NCI-H69 (cell line): ENCODE measurements around the gene VTA1.
"Not testable (repeated sequence)": the region's sequence is repeated elsewhere in the genome, so short reads cannot be mapped to it uniquely, and the experiment has no call there.

ENCODE experiments used
- DNase-seq: peaks from one replicate; lab custom pipeline; 2025; lab: John Stamatoyannopoulos, UW

VTA1 gene

DNA sequence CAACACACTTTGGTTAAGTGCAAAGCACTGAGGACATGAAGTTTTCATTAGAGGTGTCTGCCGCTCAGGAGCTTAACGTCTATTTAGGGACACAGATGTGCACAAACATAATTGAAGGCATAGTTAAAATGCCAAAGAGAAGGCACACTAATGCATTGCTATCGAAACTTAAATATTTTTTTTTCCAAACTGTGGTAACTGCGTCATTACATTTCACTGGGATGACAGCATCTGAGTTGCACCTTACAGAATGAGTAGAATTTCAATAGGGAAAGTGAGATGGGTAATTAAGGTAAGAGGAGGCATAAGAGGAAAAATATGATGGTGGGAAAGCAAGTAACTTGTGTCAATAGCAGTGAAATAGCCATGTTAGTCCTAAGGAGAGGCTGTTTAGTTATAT lies 79.7 kb downstream of the VTA1 start:
- DNase-seq: no peak

DNA sequence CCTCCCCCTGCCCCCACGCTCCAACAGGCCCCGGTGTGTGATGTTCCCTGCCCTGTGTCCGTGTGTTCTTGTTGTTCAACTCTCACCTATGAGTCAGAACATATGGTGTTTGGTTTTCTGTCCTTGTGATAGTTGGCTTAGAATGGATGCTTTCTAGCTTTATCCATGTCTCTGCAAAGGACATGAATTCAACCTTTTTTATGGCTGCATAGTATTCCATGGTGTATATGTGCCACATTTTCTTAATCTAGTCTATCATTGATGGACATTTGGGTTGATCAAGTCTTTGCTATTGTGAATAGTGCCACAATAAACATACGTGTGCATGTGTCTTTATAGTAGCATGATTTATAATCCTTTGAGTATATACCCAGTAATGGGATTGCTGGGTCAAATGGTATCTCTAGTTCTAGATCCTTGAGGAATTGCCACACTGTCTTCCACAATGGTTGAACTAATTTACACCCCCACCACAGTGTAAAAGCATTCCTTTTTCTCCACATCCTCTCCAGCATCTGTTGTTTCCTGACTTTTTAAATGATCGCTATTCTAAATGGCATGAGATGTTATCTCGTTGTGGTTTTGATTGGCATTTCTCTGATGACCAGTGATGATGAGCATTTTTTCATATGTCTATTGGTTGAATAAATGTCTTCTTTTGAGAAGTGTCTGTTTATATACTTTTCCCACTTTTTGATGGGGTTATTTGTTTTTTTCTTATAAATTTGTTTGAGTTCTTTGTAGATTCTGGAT lies 82.6 kb downstream of the VTA1 start:
- not testable (repeated sequence) for DNase-seq

DNA sequence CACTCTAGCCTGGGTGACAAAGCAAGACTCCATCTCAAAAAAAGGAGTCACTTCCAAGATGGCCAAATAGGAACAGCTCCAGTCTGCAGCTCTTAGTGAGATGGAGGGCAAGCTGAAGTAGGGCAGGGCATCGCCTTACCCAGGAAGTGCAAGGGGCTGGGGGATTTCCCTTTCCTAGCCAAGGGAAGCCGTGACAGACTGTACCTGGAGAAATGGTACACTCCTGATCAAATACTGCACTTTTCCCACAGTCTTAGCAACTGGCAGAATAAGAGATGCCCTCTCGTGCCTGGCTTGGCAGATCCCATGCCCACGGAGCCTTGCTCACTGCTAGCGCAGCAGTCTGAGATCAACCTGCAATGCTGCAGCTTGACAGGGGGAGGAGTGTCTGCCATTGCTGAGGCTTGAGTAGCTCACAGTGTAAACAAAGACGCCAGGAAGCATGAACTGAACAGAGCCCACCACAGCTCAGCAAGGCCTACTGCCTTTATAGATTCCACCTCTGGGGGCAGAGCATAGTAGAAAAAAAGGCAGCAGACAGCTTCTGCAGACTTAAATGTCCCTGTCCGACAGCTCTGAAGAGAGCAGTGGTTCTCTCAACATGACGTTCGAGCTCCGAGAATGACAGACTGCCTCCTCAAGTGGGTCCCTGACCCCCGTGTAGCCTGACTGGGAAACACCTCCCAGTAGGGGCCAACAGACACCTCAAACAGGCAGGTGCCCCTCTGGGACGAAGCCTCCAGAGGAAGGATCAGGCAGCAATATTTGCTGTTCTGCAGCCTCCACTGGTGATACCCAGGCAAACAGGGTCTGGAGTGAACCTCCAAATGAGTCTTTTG lies 85.4 kb downstream of the VTA1 start:
- DNase-seq: peak; percentile 87

DNA sequence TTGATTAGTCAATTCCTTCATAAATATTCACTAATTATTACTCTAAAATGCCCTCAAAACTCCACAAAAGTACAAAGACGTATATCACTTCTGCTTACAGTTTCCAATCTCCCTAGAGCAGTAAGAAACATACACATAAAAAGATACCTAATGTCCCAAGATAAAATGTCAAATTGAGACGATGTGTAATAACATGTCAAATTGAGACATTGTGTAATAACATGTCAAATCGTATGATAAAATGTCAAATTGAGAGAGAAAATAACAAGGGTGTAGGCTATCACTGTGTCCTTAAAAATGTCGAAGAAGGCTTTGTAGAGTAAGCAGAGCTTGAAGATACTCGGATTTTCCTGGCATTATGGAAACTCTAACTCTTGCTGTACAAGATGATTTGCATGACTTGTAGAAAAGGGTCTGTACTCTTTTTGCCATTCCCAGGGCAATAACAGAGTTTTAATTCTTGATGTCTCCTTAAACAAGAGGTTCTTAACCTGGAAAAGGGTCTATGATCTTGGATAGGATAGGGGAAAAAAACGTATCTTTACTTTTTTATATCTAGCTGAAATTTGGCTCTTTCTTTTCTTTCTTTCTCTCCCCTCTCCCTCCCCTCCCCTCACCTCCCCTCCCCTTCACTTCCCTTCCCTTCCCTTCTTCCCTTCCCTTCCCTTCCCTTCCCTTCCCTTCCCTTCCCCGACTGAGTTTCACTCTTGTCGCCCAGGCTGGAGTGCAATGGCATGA lies 87.1 kb downstream of the VTA1 start:
- no peak for DNase-seq

DNA sequence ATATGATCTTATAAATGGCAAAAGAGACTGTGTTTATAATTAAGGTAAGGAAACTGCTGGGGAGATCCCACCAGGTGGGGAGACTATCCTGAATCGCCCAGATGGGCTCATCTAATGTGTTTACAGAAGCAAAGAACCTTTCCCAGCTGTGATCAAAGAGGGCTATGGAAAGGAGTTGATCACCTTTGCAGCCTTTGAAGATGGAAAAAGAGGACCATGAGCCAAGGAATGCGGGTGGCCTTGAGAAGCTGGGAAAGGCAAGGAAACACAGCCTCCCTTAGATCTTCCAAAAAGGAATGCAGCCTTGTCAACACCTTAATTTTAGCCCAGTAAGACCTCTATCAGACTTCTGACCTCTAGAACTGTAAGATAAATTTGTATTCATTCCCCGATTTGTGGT lies 88.2 kb downstream of the VTA1 start:
- DNase-seq: peak; percentile 79

DNA sequence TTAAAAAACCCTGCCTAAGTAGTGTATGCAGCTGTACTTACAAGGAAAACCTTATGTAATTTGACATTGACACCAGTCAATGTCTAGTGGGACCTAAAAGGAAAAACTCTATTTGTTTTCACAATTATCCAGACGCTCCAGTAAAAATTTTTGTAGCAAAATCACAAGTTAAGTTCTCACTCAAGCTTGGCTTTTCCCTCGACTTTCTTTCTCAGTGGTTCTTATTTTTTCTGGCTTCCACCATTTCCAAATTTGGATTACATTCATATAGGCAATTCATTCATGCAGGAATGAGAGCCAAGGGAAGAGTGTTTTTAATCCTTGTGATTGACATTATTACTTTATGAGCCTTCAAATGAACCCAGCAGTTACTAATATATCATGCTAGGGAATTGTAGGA lies 88.7 kb downstream of the VTA1 start:
- no peak for DNase-seq

DNA sequence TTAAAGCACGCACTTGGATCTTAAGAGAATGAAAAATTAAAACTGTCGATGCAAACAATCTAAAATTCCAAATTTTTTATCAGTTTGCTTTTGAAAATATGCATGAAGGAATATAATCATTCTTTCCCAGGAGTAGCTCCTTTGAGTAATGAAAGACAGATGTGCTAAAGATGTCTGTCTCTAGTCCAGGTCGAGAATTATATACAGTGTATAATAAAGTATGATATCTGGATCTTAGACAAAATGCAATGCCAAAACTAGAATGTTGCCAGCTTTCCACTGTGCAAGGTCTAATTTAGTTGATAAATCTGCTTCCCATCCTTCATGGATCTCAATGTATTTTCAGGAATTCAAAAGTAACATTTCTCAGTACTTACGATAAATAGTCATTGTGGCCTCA lies 89.6 kb downstream of the VTA1 start:
- DNase-seq: no peak

DNA sequence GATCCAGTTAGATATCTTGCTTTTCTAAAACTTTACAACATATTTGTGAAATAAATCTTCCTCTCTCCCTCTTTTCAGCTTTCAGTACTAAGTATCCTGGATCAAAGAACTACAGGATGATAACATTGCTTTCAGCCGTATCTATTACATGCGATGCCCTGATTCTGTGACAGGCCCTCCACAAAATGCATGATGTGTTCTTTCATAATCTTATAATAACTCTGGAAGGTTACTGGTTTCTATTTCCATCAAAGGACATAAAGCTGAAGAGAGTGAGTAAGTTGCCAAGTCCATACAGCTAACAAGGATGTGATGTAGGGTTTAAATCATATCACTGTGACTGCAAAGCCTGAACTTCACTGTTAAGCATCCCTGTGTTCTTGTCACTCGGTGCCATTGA lies 91.8 kb downstream of the VTA1 start:
- DNase-seq: no peak

DNA sequence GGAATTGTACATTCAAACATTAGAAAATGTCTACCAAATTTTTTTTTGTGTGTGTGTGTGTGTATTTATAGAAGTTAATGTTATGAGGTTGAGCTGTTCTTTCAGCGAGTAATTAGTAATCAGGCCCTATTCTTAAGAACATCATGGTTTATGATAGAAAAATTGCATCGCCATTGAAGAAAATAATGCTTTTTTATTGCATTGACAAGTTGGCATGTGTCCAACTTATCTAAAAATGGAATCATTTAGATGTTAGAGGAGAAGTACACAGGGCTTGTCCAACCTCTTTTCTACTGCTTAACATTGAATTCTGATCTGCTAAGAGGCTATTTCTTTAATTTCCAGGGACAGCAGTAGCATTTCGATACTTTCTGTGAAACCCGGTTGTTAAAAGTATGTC lies 93.1 kb downstream of the VTA1 start:
- DNase-seq: peak; percentile 24

DNA sequence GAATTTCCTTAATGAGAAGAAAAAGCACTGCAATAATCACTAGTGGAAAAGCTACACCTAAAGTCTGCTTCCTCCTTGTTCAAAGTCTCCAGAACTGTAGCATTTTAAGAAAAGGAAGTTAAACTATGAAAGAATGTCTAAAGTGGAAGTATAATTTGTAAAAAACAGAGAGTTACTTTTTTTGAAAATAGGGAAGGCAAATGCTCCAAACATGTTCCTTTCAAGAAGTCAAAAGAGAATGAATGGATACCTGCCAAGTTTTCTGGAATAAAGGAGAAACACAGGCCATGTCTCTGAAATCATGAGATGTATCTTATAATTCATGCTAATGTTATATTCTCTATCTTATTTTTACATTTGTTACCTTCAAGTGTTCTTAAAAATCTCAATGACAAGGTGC lies 94.0 kb downstream of the VTA1 start:
- no peak for DNase-seq

DNA sequence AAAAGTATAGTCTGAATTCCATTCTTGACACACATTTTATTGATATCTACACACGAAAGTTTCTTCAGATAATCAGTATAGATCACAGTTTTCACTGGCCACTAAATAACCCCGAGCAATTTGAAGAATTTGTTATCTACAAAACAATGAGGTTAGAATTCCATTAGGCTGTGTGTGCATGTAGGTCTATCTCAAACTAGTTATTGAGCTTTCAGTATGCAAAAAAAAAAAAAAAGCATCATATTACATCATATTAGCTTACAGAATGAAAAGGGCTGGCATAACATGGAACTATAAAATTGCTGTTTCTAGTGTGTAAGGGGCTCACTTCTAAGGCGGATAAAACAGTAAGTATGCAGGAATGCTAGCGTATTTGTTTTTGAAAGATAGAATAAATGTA lies 95.2 kb downstream of the VTA1 start:
- DNase-seq: no peak

DNA sequence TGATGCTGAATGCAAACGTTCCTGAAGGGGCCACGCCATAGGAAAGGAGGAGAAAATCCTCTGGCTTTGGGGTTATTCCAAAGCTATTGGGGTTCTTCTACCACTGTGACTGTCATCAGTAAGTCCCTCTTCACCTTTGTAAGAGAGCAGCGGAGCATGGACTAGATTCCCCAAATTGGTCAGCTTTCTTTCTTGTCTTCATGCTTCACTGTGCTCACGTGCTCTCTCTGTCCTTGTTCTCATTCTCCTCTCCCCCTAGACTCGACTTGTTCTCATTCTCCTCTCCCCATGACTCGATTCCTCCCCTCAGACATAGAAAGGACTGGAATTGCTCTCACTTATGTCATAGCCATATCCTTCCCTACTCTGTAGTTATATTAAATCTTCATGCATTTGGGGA lies 99.9 kb downstream of the VTA1 start:
- no peak for DNase-seq

DNA sequence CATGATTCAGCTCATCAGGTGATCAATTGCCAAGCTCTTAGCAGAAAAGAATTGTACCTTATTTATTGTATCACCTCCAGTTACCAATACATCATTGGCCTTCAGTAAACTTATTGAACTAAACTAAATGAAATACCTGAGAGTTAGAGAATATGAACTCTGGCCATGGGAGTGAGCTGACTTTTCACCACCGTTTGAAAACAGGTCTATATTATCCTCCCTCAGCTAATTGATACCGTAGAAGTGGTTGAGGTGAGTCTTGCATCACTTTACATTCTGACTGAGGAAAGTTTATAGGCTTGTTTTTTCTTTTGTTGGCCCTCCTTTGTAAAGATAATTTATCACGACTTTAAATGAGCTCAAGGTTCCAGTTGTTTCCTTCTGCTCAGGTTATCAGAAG lies 102.2 kb downstream of the VTA1 start:
- DNase-seq: no peak

DNA sequence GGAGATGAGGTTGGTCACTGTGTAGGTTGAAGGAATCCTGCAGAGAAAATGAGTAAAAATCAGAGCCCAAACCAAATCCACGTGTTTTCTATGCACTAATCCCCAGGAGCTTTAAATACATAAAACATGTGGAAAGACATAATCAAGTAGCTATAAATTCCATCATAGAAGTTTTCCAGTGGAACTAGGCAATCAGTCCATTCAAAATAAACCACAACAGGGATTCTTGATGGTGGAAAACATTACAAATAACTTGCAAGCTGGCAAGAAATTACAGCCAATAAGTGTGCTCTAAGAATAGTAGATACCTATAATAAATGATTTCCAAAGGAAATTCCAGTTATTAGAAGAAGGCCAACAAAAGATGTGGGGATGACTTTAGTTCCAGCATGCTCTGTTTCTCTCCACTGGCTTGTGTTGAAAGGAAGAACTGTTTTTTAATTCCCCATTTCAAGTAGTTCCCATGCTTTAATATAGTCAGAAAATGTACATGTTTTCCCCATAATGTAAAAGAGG lies 104.9 kb downstream of the VTA1 start:
- DNase-seq: no peak

DNA sequence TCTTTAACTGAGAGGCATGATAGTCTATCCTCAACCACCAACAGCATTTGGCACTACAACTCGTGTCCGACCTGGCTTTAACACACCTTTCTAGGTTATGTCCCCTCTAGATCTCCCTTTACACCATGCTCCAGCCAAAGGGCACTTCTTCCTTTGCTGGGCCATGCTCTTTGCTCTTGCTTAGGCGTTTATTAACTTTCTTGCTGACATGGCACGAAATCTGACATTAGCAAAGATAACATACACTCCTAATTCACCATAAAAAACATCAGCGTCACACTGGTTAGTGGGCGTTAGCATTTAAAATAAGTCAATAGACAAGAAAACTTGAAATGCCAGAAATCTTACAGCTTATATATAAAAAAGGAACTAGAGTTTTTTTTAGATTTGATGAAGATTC lies 107.5 kb downstream of the VTA1 start:
- no peak for DNase-seq

DNA sequence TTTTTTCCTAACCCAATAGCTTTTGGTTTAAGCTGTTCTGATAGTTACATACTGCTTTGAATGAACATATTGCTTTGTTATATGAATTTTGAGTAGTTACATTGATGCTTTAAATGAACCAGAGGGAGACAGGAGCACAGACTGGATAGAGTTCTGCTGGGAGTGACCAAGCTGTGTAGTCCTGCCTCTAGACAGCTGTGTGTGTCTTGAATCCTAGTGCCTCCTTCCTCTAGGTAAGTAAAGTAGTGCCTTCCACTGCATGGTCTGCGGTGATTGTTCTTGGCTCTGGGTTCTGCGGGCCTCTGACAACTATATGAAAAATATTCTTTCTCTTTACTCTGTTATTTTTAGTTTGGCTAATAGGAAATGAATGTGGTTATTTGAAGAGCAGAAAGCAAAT lies 108.7 kb downstream of the VTA1 start:
- no peak for DNase-seq

DNA sequence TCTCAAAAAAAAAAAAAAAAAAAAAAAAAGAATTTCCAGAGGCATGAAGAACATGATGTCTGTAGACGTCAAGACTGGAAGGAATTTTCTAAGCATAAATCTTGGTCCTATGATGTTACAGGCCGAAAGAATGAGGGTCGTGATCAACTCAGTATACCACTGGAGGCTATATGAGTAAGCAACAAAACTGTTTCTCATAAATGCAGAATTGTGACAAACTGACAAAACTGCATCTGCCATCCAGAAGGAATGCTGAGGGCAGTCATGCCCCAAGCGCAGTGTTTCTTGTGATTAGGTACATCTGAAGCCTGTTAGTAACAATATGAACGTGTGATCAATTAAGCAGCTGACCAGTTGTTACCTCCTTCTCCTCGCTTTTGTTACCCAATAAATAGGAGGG lies 111.2 kb downstream of the VTA1 start:
- DNase-seq: no peak

DNA sequence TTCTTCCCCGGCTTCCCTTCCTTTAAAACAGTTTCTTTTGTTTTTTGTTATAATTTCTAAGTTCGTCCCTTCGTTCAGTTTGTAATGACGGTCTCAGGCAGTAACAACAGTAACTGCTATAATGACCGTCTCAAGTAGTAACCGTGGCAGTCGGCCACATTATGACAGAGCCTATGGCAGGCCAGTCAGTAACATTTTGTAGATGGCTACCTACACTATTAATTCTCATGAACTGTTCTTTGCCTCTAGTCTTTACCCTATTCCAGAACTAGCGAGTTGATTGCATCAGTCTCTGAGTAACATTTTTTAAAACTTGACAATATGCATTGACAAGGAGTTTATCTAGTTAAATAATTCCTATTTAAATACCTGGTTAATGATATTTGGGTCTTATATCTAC lies 111.7 kb downstream of the VTA1 start:
- no peak for DNase-seq

DNA sequence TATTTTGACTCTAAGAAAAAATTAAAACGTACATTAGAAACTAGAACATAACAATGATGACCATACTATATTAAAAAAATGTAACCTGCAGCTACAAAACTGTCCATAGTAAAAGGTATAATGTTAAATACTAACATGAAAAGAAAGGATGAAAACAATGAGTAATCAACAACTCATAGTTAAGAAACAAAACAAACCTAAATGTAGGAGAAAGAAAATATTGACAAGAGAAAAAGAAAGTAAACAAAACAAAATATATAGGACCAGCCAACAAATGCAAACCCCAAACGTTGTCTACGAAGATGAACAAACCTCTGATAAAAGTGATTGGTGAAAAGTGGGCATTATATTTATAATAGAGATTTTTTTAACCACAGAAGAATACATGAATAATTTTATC lies 113.7 kb downstream of the VTA1 start:
- no peak for DNase-seq

DNA sequence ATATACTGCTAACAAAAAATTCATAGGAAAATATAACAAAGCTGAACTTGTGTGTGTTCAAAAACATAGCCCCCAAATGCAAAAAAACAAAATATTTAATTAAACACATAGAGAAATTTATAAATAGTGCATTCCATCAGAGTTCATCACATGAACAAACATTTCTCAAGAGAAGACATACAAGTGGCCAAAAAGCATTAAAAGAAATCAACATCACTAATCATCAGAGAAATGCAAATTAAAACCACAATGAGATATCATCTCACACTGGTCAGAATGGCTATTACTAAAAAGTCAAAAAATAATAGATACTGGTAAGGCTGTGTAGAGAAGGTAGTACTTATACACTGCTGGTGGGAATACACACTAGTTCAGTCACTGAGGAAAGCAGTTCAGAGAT lies 115.2 kb downstream of the VTA1 start:
- no peak for DNase-seq

DNA sequence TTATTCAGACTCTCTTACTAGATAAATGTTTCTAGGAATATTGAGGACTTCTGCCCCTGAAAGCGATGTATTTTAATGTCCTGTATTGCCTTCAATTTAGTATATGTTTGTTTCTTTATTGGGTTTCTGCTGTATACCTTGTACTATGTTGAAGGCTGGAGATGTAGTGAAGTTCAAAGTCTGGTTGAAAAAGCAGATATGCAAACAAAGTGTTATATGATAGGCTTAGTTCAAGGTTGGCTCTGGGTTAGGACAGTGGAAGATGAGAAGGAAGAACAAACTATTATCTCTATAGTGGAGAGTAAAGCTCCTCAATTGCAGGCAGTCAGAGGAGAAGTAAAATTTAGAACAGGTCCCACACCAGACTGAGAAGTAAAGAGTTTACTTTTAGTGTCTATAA lies 118.4 kb downstream of the VTA1 start:
- DNase-seq: no peak

DNA sequence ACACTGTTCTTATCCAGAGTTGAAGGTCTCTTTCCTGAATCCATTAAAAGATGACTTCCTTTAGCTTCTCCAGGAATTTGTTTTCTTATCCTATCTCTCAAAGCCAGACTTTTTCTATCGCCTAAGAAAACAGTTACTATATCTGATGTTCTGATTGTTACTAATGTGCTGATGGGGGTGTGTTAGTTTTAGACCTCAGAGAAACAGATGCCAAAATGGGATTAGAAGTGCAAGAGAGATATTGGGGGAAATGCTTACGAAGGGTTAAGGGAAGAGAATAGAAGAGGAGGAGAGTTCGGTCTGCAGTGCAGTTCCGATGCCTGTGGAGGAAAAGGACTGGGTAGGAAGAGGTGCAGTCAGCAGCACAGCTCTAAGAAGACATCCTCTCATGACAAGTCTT lies 119.0 kb downstream of the VTA1 start:
- DNase-seq: no peak

DNA sequence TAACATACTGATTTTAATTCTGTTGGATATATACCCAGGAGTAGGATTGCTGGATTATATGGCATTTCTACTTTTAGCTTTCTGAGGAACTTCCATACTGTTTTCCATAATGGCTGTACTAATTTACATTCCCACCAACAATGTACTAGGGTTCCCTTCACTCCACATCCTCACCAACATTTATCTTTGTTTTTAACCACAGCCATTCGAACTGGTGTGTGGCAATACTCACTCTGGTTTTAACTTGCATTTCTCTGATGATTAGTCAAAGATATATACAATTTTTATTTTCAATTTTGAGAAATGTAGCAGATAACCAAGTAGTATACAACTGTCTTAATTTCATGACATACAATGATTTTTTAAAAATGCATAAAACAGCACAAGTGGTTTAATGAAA lies 124.4 kb downstream of the VTA1 start:
- no peak for DNase-seq
